ENCODE data around the gene DPP8. TPM values are rescaled to one million over a fixed set of nuclear protein-coding genes. Genes with fewer than 3 reads are reported as not detected.

DPP8 gene
- total RNA-seq, 4 donors from 2014 or later, result 30.5 to 42.4 (median 41.5) TPM

GRCh38 chr15:65530318-65531111, 13.0 kb upstream of the DPP8 start, which contains the start of gene HACD3:
HACD3 (plus strand) TSS chr15:65530463; CDS start chr15:65530632, 169 bp downstream.
- Histone ChIP-seq H3K27me3 (no peaks in the 10 kb centered on the region), H3K9me3 (no peaks in the 10 kb centered on the region), H3K4me3 (peak within 1 kb of the TSS; percentile 61 to 95 (median 70)), H3K36me3 (no peaks in the 10 kb centered on the region), H3K27ac (peak within 1 kb of the TSS; percentile 37 to 81 (median 58)), H3K4me1 (peaks cover 0 to 31% (median 0%) of the 10 kb centered on the region in 4 donors)
- TF ChIP-seq, protein P1, sequence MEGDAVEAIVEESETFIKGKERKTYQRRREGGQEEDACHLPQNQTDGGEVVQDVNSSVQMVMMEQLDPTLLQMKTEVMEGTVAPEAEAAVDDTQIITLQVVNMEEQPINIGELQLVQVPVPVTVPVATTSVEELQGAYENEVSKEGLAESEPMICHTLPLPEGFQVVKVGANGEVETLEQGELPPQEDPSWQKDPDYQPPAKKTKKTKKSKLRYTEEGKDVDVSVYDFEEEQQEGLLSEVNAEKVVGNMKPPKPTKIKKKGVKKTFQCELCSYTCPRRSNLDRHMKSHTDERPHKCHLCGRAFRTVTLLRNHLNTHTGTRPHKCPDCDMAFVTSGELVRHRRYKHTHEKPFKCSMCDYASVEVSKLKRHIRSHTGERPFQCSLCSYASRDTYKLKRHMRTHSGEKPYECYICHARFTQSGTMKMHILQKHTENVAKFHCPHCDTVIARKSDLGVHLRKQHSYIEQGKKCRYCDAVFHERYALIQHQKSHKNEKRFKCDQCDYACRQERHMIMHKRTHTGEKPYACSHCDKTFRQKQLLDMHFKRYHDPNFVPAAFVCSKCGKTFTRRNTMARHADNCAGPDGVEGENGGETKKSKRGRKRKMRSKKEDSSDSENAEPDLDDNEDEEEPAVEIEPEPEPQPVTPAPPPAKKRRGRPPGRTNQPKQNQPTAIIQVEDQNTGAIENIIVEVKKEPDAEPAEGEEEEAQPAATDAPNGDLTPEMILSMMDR (IDR thresholded peaks at IDR 0.05), result no peak
- no peak for TF ChIP-seq POLR2A (IDR thresholded peaks at IDR 0.05)
- DNase-seq, result peak; percentile 84 to 94 (median 88)

- H3K27ac ChIP-seq, result peak overlapping the region; percentile 37 to 81 (median 58)
Measured at GRCh38 chr15:65529762-65530317, 12.4 kb upstream of the DPP8 start.

DNA sequence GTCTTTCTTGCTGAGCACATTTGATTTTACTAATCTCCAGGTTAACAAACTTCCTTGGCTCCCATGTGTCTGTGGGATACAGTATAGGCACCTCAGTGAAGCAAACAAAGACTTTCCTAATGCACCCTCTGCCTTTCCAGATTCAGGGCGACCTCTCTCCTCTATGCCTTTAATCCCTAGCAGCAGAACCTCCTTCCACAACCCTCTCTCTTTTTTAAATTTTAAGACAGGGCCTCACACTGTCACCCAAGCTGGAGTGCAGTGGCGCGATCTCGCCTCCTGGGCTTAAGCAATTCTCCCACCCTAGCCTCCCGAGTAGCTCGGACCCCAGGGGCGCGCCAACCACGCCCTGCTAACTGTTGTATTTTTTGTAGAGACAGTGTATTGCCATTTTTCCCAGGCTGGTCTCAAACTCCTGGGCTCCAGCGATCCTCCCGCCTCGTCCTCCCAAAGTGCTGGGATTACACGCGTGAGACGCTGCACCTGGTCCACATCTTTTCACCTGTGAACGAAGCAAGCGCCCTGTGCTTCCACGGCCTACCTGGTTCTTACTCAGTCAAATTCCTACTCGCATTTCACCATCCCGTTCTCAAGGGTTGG, 11.1 kb upstream of the DPP8 start:
- DNase-seq, result no peak
- Histone ChIP-seq H3K4me3 (no peak overlapping the region), H3K9me3 (no peaks in the 10 kb centered on the region), H3K4me1 (peaks cover 0 to 31% (median 0%) of the 10 kb centered on the region in 4 donors), H3K27me3 (no peaks in the 10 kb centered on the region), H3K27ac (no peak overlapping the region), H3K36me3 (no peaks in the 10 kb centered on the region)
- TF ChIP-seq, protein P1 (IDR thresholded peaks at IDR 0.05), result no peak
- TF ChIP-seq POLR2A (IDR thresholded peaks at IDR 0.05), result no peak

More at GRCh38 chr15:65529762-65530317, 12.4 kb upstream of the DPP8 start:
- Histone ChIP-seq H3K4me3 (peak overlapping the region; percentile 61 to 95 (median 70)), H3K4me1 (peaks cover 0 to 31% (median 0%) of the 10 kb centered on the region in 4 donors), H3K27me3 (no peaks in the 10 kb centered on the region), H3K9me3 (no peaks in the 10 kb centered on the region), H3K36me3 (no peaks in the 10 kb centered on the region)
- TF ChIP-seq, protein P1 (IDR thresholded peaks at IDR 0.05), result no peak
- no peak for TF ChIP-seq POLR2A (IDR thresholded peaks at IDR 0.05)
- no peak for DNase-seq

DNA sequence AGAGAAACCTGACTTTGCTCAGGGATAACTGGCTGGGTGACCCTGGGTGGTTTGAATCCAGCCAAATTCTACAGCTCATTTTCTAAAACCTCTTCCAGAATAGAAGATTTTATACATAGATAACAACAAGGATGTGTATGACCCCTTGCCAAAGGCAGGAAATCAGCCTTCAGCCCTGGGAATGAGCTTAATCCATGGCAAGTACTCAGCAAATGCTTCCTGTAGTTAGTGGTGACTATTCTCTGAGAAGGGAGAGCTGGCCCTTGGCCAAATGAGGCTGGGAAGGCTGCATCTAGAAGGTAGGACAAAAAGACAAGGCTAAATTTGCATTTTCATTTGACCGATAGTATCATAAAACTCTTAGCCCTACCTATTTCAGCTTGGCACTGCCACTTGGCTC, 8.1 kb upstream of the DPP8 start:
- TF ChIP-seq POLR2A (IDR thresholded peaks at IDR 0.05), result no peak
- TF ChIP-seq, protein P1 (IDR thresholded peaks at IDR 0.05), result no peak
- H3K27me3 ChIP-seq, result no peaks in the 10 kb centered on the region
- no peaks in the 10 kb centered on the region for H3K36me3 ChIP-seq
- no peaks in the 10 kb centered on the region for H3K9me3 ChIP-seq
- no peak overlapping the region for H3K4me3 ChIP-seq
- H3K4me1 ChIP-seq, result peaks cover 0 to 5% (median 0%) of the 10 kb centered on the region in 4 donors
- no peak for DNase-seq
- H3K27ac ChIP-seq, result no peak overlapping the region

DNA sequence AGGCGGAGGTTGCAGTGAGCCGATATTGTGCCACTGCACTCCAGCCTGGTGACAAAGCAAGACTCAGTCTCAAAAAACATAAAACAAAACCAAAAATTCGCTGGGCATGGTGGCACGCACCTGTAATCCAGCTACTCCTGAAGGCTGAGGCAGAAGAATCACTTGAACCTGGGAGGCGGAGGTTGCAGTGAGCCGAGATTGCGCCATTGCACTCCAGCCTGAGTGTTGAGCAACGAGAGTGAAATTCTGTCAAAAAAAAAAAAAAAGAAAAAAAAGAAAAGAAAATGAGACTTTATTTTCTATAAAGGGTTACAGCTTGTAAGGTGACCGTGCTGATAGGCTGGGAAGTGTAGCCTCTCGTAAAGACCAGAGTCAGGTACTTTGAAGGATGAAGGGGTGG, 6.7 kb upstream of the DPP8 start:
- no peak for DNase-seq
- Histone ChIP-seq H3K36me3 (no peaks in the 10 kb centered on the region), H3K27me3 (no peaks in the 10 kb centered on the region), H3K9me3 (no peaks in the 10 kb centered on the region), H3K27ac (no peak overlapping the region), H3K4me3 (no peak overlapping the region), H3K4me1 (no peaks in the 10 kb centered on the region)
- TF ChIP-seq, protein P1 (IDR thresholded peaks at IDR 0.05), result no peak
- TF ChIP-seq POLR2A (IDR thresholded peaks at IDR 0.05), result no peak
